GM12891 (cell line): ENCODE data around the gene GABPB1.

Experiments
- PAX5 ChIP-seq: IDR thresholded peaks from 2 replicates; pipeline ENCODE4 v1.6.1; 2011; ENCODE audit warnings: low read length, moderate library complexity, mild to moderate bottlenecking; ENCODE audit not compliant: insufficient read depth, severe bottlenecking
- POLR2A ChIP-seq: IDR thresholded peaks from 2 replicates; pipeline ENCODE4 v1.6.1; 2011; ENCODE audit warnings: low read depth, low read length, control low read depth
- POLR2AphosphoS5 ChIP-seq: IDR thresholded peaks from 2 replicates; pipeline ENCODE4 v1.6.1; 2011; ENCODE audit warnings: low read depth, low read length, control low read depth
- POU2F2 ChIP-seq: IDR thresholded peaks from 2 replicates; pipeline ENCODE4 v1.6.1; 2011; ENCODE audit warnings: low read depth, mild to moderate bottlenecking, control low read depth, low read length, moderate library complexity
- TAF1 ChIP-seq: IDR thresholded peaks from 2 replicates; pipeline ENCODE4 v1.6.1; 2011; ENCODE audit warnings: low read depth, low read length, control low read depth

GRCh38 chr15:50315814-50316630 lies 39.0 kb downstream of the GABPB1 start:
- TF ChIP-seq POLR2A = no peak
- no peak for TF ChIP-seq POLR2AphosphoS5
- no peak for TF ChIP-seq TAF1
- no peak for TF ChIP-seq PAX5
- TF ChIP-seq POU2F2 = no peak
